ENCODE measurements around the gene LRRC71.

LRRC71 gene

GRCh38 chr1:156898161-156898566 is 22.3 kb upstream of the LRRC71 start:
- H3K4me3 Mint-ChIP-seq: no peak overlapping the region
- H3K27me3 Mint-ChIP-seq: peaks cover 11% of the 10 kb centered on the region
- H3K27ac Mint-ChIP-seq: no peak overlapping the region
- H3K36me3 Mint-ChIP-seq: no peaks in the 10 kb centered on the region
- no peaks in the 10 kb centered on the region for H3K9me3 Mint-ChIP-seq
- H3K4me1 Mint-ChIP-seq: peaks cover 8% of the 10 kb centered on the region

GRCh38 chr1:156898971-156899664 is 21.3 kb upstream of the LRRC71 start:
- H3K27ac Mint-ChIP-seq: no peak overlapping the region
- H3K9me3 Mint-ChIP-seq: no peaks in the 10 kb centered on the region
- H3K4me3 Mint-ChIP-seq: no peak overlapping the region
- H3K36me3 Mint-ChIP-seq: no peaks in the 10 kb centered on the region
- peaks cover 10% of the 10 kb centered on the region for H3K27me3 Mint-ChIP-seq
- H3K4me1 Mint-ChIP-seq: peaks cover 4% of the 10 kb centered on the region

DNA sequence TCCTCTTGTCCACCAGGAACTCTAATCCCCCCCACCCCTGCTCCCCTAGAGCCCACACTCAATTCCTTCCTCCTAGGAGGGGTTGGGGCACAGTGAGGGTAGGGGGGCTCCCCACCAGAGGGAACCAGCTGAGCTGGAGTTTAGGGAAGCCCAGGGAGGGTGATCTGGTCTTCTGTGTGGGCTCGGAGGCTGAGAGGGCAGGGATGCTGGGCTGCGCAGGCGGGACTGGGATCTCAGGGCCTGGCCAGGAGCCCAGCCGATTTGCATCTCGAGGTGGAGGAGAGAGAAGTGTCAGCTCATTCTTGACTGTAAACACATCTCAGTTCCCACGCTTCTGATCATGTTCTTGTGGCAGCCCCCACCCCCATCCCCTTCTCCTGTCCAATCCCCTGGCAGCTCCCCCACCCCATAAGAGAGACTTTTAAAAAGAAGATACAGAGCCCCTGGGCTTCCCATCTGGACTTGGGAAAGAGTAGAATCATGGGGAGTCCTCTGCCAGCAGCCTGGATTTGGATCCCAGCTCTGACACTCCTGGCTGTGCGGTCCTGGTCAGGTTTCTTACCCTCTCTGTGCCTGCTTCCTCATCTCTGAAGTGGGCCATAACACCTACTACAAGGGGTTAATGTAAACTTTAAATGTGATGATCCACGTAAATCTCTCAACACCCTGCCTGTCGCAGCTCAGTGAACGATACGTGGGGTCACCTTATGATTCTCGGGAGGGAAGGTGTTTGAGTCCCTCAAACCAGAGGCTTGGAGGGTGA is 20.3 kb upstream of the LRRC71 start:
- peaks cover 10% of the 10 kb centered on the region for H3K27me3 Mint-ChIP-seq
- peaks cover 4% of the 10 kb centered on the region for H3K4me1 Mint-ChIP-seq
- no peaks in the 10 kb centered on the region for H3K9me3 Mint-ChIP-seq
- H3K36me3 Mint-ChIP-seq: no peaks in the 10 kb centered on the region
- H3K4me3 Mint-ChIP-seq: no peak overlapping the region
- peak overlapping the region; percentile 46 for H3K27ac Mint-ChIP-seq

GRCh38 chr1:156900896-156901589 is 19.4 kb upstream of the LRRC71 start:
- H3K4me3 Mint-ChIP-seq: no peak overlapping the region
- H3K27ac Mint-ChIP-seq: no peak overlapping the region
- H3K9me3 Mint-ChIP-seq: no peaks in the 10 kb centered on the region
- peaks cover 6% of the 10 kb centered on the region for H3K27me3 Mint-ChIP-seq
- H3K4me1 Mint-ChIP-seq: peaks cover 4% of the 10 kb centered on the region
- no peaks in the 10 kb centered on the region for H3K36me3 Mint-ChIP-seq

DNA sequence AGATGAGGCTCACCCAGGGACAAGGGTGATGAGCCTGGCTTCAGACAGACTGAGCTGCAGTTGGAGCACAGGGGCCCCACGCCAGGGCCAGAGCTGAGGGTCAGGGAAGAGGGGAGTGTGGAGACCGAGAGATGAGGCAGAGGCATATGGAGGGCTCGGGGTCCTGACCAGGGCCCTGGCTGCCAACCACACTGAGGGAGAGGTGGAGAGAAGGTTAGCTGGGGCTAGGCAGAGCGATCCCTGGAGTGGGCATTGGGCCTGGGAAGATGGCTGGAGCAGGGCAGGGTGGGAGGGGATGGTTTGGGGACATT is 18.9 kb upstream of the LRRC71 start:
- H3K27ac Mint-ChIP-seq: no peak overlapping the region
- no peak overlapping the region for H3K4me3 Mint-ChIP-seq
- H3K9me3 Mint-ChIP-seq: no peaks in the 10 kb centered on the region
- H3K27me3 Mint-ChIP-seq: peaks cover 6% of the 10 kb centered on the region
- no peaks in the 10 kb centered on the region for H3K36me3 Mint-ChIP-seq
- peaks cover 4% of the 10 kb centered on the region for H3K4me1 Mint-ChIP-seq

DNA sequence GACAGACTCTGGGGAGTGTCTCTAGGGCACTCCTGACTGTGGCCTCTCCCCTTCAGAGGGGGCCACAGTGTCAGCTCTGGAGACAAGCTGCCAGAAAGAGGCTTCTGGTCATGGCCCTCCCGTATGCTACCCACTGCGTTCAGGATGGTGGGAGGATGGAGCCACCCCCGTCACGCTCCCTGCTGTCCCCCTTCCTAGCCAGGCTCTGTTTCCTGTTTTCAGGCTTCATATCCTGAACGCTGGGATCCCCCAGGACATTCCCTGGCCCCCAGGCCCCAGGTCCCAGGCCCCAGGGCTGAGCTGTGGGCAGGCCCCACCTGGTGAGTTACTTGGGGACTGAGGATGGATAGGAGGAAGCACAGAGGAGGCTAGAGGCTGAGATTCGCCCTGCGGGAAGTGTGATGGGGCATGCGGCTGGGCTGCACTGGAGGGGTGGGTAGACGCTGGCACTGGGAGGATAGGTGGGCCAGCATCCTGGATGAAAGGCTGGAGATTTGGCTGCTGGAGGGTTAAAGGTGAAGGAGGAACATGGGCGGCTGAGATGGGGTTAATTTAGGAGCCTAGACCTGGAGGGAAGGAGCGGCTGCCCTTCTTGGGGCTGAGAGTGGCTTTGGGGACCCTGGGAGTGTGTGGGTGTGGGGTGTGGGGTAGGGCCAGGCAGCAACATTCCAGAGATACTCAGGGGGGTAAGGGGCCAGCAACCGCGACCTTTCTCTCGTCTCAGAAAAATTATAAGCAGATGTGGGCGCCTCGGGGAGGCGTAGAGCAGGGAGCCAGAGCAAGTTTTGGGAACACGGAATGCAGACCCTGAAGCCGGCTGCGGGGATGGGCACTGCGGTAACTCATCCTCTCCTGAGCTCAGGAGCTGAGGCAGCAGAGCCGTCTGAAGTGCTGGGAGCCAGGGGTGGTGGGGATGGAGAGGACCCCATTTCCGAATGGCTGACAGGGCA is 18.2 kb upstream of the LRRC71 start:
- no peaks in the 10 kb centered on the region for H3K36me3 Mint-ChIP-seq
- H3K27ac Mint-ChIP-seq: peak overlapping the region; percentile 68
- peaks cover 6% of the 10 kb centered on the region for H3K27me3 Mint-ChIP-seq
- peaks cover 4% of the 10 kb centered on the region for H3K4me1 Mint-ChIP-seq
- no peaks in the 10 kb centered on the region for H3K9me3 Mint-ChIP-seq
- no peak overlapping the region for H3K4me3 Mint-ChIP-seq

- H3K4me1 Mint-ChIP-seq: peaks cover 1% of the 10 kb centered on the region
These were observed 16.9 kb upstream of the LRRC71 start for GRCh38 chr1:156903328-156904091.

DNA sequence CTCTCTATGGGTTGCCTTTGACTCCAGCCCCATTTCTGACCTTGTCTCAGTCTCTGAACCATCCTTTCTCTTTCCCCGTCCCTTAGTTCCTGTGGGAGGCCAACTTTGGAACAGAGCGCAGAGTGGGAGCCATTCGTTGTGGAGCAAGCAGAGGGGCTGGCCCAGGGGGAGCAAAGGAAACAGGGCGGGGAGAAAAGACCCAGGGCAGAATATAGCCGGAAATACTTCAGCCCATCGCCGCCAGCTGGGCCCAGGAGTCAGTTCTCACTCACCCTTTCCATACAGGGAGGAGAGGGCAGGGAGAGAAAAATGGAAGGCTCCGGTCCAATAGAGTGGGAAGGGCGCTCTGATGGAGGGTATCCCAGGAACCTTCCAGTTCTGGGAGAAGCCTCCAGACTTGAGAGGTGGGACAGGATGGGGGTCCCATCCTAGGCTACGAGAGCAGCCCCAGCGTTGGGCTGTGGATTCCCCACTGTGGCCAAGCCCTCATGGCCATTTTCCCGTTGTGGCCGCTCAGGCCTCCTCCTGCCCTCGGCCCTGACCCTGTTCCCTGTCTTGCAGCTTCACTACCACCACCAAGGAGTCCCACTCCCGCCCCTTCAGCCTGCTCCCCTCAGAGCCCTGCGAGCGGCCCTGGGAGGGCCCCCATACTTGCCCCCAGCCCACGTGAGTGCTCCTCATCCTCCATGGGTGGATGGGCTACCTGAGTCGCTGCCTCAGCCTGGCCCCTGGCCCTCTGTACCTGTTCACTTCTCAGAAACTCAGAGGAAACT is 16.1 kb upstream of the LRRC71 start:
- Mint-ChIP-seq H3K4me3 (no peak overlapping the region), H3K27ac (no peak overlapping the region), H3K9me3 (no peaks in the 10 kb centered on the region), H3K36me3 (no peaks in the 10 kb centered on the region), H3K4me1 (no peaks in the 10 kb centered on the region), H3K27me3 (no peaks in the 10 kb centered on the region)

More at GRCh38 chr1:156903328-156904091, 16.9 kb upstream of the LRRC71 start:
- Mint-ChIP-seq H3K9me3 (no peaks in the 10 kb centered on the region), H3K36me3 (no peaks in the 10 kb centered on the region), H3K27me3 (peaks cover 4% of the 10 kb centered on the region), H3K27ac (no peak overlapping the region), H3K4me3 (no peak overlapping the region)

DNA sequence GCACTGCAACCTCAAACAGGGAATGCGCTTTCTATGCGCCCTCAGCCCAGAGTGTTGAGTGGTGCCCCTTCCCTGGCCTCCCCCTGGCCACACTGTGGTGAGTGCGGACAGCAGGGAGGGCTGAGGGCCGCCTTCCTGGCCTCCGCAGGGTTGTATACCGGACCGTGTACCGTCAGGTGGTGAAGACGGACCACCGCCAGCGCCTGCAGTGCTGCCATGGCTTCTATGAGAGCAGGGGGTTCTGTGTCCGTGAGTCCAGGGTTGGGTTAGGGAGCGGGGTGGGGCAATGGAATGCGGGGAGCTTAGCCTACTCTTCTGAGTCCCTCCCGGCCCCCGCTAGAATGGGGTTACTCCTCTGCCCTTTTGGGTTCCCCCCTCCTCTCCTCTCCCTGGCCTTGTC is 15.3 kb upstream of the LRRC71 start:
- H3K9me3 Mint-ChIP-seq: no peaks in the 10 kb centered on the region
- no peaks in the 10 kb centered on the region for H3K4me1 Mint-ChIP-seq
- H3K27me3 Mint-ChIP-seq: no peaks in the 10 kb centered on the region
- no peaks in the 10 kb centered on the region for H3K36me3 Mint-ChIP-seq
- no peak overlapping the region for H3K4me3 Mint-ChIP-seq
- H3K27ac Mint-ChIP-seq: no peak overlapping the region

- H3K27me3 Mint-ChIP-seq: no peaks in the 10 kb centered on the region
These were observed 14.8 kb upstream of the LRRC71 start for GRCh38 chr1:156905651-156906050.

DNA sequence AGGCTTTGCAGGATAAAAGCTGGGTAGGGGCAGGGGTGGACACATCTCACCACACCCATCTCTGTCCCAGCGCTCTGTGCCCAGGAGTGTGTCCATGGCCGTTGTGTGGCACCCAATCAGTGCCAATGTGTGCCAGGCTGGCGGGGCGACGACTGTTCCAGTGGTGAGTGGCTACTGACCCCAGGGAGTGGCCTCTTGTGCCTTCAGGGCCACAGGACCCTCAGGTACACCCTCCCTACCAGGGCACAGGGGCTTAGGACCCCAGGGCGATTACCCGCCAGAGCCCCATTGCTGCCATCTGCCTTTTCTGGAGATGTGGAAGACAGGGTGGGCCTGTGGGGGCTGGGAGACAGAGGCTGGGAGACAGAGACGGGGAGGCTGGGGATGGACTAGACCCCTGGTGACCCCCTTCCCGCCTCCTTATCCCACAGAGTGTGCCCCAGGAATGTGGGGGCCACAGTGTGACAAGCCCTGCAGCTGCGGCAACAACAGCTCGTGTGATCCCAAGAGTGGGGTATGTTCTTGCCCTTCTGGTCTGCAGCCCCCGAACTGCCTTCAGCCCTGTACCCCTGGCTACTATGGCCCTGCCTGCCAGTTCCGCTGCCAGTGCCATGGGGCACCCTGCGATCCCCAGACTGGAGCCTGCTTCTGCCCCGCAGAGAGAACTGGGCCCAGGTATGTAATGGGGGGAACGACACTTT is 14.1 kb upstream of the LRRC71 start:
- Mint-ChIP-seq H3K27me3 (no peaks in the 10 kb centered on the region), H3K9me3 (no peaks in the 10 kb centered on the region), H3K27ac (no peak overlapping the region)

More at GRCh38 chr1:156905651-156906050, 14.8 kb upstream of the LRRC71 start:
- Mint-ChIP-seq H3K9me3 (no peaks in the 10 kb centered on the region), H3K4me1 (no peaks in the 10 kb centered on the region), H3K36me3 (no peaks in the 10 kb centered on the region), H3K4me3 (no peak overlapping the region), H3K27ac (no peak overlapping the region)

DNA sequence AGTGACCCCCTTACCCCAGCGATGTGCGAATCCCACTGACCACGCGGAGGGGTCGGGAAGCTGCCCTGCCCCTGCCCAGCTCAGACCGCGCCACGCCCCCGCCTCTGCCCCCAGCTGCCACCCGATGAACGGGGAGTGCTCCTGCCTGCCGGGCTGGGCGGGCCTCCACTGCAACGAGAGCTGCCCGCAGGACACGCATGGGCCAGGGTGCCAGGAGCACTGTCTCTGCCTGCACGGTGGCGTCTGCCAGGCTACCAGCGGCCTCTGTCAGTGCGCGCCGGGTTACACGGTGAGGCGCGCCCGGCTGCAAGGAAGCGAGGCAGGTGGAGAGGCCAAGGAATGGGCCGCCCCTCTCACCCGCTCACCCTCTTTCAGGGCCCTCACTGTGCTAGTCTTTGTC is 11.9 kb upstream of the LRRC71 start:
- Mint-ChIP-seq H3K4me1 (peaks cover 4% of the 10 kb centered on the region), H3K9me3 (no peaks in the 10 kb centered on the region), H3K27me3 (peaks cover 1% of the 10 kb centered on the region), H3K27ac (no peak overlapping the region), H3K36me3 (no peaks in the 10 kb centered on the region), H3K4me3 (no peak overlapping the region)

More for the DNA sequence above, 14.1 kb upstream of the LRRC71 start:
- Mint-ChIP-seq H3K36me3 (no peaks in the 10 kb centered on the region), H3K4me3 (no peak overlapping the region), H3K4me1 (peaks cover 4% of the 10 kb centered on the region)

GRCh38 chr1:156908955-156909354 is 11.5 kb upstream of the LRRC71 start:
- Mint-ChIP-seq H3K36me3 (no peaks in the 10 kb centered on the region), H3K27me3 (peaks cover 1% of the 10 kb centered on the region), H3K4me3 (no peak overlapping the region), H3K27ac (no peak overlapping the region), H3K4me1 (peaks cover 4% of the 10 kb centered on the region), H3K9me3 (no peaks in the 10 kb centered on the region)
